GM18861 (cell line): ENCODE data around the gene TBX19.
"Not testable (repeated sequence)": the region's sequence is repeated elsewhere in the genome, so short reads cannot be mapped to it uniquely, and the experiment has no call there.

Experiments used
- ATAC-seq: cut with Tn5 transposase; IDR thresholded peaks from one replicate; pipeline ENCODE4 v1.9.1; 2021; ENCODE audit not compliant: unreplicated experiment

TBX19 gene

GRCh38 chr1:168354335-168355269 lies 73.9 kb downstream of the TBX19 start:
- not testable (repeated sequence) for ATAC-seq

DNA sequence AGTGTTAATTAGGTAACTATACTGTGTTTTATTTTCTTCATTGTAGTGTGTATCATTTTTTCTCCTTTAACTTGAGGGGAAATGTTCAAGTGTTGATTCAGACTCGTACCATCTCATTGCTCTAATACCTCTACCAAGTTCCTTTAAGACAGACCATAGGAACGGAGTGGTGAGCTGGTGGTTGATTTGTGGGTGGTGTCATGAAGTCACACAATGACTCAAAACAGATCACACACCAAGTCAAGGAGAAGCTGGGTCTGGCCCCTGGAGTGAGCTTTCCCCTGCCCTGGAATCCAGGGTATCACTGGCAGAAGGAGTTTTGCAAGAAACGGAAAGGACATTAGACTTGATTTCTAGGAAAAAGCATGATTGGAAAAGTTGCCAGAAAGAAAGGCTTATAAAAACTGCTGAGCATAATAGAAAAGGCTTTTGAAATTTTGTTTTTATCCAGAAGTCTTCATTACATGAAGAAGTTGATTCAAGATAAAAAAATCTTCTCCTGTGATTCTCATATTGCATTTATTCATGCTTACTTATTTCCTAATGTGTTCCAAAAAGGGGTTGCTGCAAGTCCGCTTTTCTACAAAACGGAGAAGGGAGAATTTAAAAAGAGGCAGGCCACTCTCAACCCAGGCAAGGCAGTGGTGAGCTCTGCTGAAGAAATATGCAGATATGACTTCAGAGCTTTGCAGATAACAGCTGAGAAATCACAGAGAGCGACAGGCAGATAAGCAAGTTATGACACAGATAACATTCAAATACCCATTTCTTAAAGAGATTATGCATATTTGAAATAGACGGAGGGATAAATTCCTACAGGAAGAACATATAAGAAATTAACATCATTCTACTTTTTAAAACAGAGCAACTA lies 79.7 kb downstream of the TBX19 start:
- no peak for ATAC-seq

- ATAC-seq: no peak
These were observed 80.6 kb downstream of the TBX19 start for GRCh38 chr1:168361252-168361651.

- ATAC-seq: no peak
These were observed 82.3 kb downstream of the TBX19 start for GRCh38 chr1:168362991-168363390.
